Astrocyte (in vitro differentiated cells and primary cell): Measurements from ENCODE around the gene NCDN.

Experiments used
- EZH2 ChIP-seq: IDR thresholded peaks from 2 replicates; pipeline ENCODE4 v1.6.1; 2012; ENCODE audit warnings: mild to moderate bottlenecking, low read length, inconsistent platforms; ENCODE audit not compliant: insufficient read depth
- TF ChIP-seq, protein P1 (sequence below): IDR thresholded peaks from 2 replicates; pipeline ENCODE4 v1.5.1; 2011; ENCODE audit warnings: low read depth, mild to moderate bottlenecking, inconsistent platforms, low read length, moderate library complexity; ENCODE audit not compliant: insufficient read depth

DNA sequence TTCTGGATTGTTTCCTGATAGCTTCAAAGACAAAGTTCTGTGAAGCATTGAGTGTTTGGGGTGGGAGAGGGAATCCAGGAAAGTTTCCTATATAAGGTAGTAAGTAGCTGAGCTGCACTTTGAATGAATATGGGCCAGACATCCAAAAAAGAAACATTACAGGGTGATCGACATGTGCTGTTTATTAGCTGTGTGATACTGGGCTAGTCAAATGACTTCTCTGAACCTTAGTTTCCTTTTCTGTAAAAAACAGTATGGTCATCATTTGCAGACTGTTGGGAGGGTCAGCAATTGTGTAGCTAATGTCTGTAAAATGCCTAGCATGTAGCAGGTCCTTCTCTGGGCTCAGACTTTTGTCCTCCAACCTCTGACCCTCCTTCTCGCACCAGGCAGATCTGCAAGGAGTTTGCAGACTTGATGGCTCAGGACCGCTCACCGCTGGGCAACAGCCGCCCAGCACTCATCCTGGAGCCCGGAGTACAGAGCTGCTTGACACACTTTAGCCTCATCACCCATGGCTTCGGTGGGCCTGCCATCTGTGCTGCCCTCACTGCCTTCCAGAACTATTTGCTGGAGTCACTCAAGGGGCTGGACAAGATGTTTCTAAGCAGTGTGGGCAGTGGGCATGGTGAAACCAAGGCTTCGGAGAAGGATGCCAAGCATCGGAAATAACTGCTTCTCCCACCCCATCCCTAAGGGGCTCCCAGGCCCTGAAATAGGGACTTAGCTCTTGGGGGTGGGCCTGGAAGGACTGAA, 36.6 kb downstream of the NCDN start:
- TF ChIP-seq, protein P1, sequence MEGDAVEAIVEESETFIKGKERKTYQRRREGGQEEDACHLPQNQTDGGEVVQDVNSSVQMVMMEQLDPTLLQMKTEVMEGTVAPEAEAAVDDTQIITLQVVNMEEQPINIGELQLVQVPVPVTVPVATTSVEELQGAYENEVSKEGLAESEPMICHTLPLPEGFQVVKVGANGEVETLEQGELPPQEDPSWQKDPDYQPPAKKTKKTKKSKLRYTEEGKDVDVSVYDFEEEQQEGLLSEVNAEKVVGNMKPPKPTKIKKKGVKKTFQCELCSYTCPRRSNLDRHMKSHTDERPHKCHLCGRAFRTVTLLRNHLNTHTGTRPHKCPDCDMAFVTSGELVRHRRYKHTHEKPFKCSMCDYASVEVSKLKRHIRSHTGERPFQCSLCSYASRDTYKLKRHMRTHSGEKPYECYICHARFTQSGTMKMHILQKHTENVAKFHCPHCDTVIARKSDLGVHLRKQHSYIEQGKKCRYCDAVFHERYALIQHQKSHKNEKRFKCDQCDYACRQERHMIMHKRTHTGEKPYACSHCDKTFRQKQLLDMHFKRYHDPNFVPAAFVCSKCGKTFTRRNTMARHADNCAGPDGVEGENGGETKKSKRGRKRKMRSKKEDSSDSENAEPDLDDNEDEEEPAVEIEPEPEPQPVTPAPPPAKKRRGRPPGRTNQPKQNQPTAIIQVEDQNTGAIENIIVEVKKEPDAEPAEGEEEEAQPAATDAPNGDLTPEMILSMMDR: no peak
- TF ChIP-seq EZH2: no peak
